ENCODE data around the gene ZSCAN9. TPM values are rescaled to one million over a fixed set of nuclear protein-coding genes. Genes with fewer than 3 reads are reported as not detected.
A peak's percentile ranks its signal among the peaks of the same experiment; 100 is the strongest.

ZSCAN9 gene
- total RNA-seq, 1 donor = 11.7 TPM

DNA sequence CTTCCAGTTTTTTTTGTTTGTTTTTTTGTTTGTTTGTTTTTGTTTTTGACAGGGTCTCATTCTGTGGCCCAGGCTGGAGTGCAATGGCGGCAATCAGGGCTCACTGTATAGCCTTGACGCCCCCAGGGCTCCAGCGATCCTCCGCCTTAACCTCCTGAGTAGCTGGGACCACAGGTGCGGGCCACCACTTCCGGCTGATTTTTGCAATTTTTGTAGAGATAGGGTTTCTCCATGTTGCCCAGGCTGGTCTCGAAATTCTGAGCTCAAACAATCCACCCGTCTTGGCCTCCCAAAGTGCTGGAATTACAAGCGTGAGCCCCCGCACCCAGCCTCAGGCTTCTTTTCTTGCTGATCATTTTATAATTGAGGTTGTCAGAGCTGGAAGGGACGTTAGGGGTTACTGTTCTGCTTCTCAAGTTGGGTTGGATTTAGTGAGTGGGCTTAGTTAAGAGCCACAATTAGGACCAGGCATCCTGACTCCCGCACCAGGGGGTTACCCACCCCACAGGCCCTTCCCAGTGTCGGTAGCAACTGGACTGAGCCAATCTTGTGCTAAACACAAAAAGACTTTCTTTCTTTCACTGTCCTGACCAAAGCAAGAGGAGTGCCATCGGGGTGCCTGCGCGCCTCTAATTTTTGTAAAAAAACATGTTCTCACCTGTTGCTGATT lies 13.1 kb upstream of the ZSCAN9 start:
- TF ChIP-seq, protein P1, sequence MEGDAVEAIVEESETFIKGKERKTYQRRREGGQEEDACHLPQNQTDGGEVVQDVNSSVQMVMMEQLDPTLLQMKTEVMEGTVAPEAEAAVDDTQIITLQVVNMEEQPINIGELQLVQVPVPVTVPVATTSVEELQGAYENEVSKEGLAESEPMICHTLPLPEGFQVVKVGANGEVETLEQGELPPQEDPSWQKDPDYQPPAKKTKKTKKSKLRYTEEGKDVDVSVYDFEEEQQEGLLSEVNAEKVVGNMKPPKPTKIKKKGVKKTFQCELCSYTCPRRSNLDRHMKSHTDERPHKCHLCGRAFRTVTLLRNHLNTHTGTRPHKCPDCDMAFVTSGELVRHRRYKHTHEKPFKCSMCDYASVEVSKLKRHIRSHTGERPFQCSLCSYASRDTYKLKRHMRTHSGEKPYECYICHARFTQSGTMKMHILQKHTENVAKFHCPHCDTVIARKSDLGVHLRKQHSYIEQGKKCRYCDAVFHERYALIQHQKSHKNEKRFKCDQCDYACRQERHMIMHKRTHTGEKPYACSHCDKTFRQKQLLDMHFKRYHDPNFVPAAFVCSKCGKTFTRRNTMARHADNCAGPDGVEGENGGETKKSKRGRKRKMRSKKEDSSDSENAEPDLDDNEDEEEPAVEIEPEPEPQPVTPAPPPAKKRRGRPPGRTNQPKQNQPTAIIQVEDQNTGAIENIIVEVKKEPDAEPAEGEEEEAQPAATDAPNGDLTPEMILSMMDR (IDR thresholded peaks at IDR 0.05; ENCODE audit: insufficient read depth, low read depth, low read length) = no peak
- DNase-seq (ENCODE audit: low read depth) = no peak
- peak overlapping the region; percentile 58 for H3K4me3 ChIP-seq (ENCODE audit: low read depth, low read length)

DNA sequence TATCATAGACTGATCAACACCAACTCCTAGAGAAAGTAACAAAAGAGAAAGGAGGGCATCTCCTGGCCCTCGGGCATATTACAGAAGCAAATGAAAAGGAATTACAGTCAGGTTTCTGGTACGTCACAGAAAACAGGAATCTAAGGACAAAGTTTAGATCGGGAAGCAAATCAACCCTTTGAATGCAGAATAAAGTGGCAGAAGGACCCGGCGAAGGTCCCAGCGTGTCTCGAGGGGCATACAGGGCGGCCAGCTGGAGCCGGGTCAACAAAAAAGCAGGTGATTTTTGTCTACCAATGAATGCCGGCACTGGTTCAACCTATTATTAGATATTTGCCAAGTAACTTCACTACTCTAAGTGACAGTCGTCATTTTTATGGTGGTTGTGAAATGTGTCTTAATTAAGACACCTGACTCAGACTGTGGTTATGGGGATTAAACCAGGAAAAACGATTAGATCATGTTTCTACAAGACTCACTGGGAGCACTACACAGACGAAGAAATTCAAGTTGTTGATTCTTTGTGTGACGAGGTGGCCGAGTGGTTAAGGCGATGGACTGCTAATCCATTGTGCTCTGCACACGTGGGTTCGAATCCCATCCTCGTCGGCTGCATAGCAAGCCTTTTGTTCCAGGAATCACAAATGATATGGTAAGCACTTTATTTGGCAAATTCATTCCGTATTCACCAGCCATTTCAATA lies 12.4 kb upstream of the ZSCAN9 start:
- DNase-seq (ENCODE audit: low read depth) = peak; percentile 81
- peak overlapping the region; percentile 58 for H3K4me3 ChIP-seq (ENCODE audit: low read depth, low read length)
- TF ChIP-seq, protein P1 (IDR thresholded peaks at IDR 0.05; ENCODE audit: insufficient read depth, low read depth, low read length) = no peak

DNA sequence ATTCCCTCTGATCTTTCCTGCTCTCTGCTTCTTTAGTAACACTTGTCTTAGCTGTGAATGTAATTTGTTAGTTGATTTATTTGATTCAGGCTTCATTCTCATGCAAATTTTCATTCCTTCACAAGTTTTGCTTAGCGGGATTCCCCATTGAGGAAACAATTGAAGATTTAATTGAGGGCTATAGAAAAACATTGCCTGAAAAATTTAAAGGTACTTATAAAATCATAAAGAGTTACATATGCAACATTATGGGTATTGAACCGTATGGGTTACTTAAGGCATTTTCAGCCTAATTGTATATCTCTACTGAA lies 11.9 kb upstream of the ZSCAN9 start:
- DNase-seq (ENCODE audit: low read depth) = no peak
- H3K4me3 ChIP-seq (ENCODE audit: low read depth, low read length) = no peak overlapping the region
- TF ChIP-seq, protein P1 (IDR thresholded peaks at IDR 0.05; ENCODE audit: insufficient read depth, low read depth, low read length) = no peak

DNA sequence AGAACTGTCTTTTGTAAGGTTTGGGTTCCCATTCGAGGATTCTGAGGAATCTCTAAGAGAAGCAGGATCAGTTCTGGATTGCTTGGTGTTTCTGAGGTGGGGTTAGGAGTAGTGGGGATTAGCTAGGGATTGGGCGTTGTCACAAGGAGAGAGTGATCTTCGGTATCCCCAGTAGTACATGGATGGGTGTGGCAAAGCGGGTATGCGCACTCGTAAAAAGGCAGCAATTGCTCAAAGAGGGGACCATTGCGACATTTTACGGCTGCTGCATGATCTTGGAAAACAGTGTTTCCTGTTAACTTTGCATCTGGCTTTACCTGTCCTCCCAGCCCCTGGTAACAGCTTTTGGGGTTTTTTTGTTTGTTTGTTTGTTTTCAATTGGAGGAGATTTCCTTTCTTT lies 9.7 kb upstream of the ZSCAN9 start:
- DNase-seq (ENCODE audit: low read depth) = peak; percentile 31
- peak overlapping the region; percentile 32 for H3K4me3 ChIP-seq (ENCODE audit: low read depth, low read length)
- TF ChIP-seq, protein P1 (IDR thresholded peaks at IDR 0.05; ENCODE audit: insufficient read depth, low read depth, low read length) = no peak

DNA sequence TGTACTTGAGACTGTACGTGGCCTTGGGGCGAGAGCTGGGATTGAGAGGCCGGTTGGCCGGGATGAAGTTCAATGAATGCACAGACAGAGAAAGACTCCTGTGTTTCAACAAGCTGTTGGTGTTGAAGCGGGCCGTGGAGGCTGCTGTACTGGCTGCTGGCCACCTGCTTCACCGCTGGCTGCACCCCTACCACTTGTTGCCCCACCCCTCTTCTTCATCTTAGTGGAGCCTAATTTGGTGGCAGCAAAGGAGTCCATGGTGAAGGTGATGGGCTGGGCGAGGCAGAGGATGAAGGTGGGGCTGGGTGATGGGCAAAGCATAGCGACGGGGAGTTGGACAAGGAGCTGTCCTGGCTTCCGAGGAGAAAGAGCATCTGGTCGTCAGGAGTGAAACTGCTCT lies 7.2 kb upstream of the ZSCAN9 start:
- TF ChIP-seq, protein P1 (IDR thresholded peaks at IDR 0.05; ENCODE audit: insufficient read depth, low read depth, low read length) = no peak
- no peak for DNase-seq (ENCODE audit: low read depth)
- H3K4me3 ChIP-seq (ENCODE audit: low read depth, low read length) = no peak overlapping the region

DNA sequence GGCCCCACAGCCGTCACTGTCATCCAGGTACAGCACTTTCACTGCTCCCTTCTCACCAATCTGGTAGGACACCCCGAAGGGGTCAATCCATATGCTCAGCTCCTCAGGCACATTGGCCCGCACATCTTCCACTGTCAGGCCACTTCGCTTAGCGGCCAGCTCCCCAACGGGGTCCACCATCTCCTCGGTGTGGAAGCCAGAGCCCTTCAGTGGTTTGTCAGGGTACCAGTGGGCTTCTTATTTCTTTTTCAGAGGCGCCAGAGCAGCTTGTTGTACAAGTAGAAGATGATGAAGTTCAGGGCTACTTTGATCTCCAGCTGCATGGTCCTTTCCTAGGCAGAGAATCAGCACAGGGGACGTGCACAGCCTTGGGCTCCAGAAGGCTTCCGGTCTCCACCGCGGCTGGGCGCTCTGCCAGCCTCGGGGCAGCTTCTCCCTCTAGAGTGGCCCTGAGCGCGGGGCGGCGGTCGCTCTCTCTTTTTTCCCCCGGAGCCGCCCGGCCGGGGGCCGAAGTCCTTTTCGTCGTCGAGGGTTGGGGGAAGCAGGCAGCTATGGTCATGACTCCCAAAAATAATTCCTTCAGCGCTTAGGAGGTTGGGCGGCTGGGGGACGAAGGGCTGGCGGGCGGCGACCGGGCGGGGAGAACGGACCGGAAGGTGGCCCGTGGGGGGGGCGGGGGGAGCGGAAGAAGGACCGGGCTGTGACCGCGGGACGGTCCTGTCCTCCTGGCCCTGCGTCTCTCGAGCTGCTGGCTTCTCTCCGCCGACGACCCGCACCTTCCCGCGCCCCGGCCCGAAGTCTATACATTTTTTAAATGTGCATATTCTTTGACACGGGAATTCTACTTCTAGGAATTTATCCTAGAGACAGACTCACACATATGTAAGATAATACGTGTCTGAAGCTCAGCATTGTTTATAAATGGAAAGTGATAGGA lies 6.5 kb upstream of the ZSCAN9 start:
- H3K4me3 ChIP-seq (ENCODE audit: low read depth, low read length) = peak overlapping the region; percentile 75
- peak; percentile 62 for DNase-seq (ENCODE audit: low read depth)
- TF ChIP-seq, protein P1 (IDR thresholded peaks at IDR 0.05; ENCODE audit: insufficient read depth, low read depth, low read length) = no peak

All from fibroblast of villous mesenchyme (primary cell).